Myocyte (in vitro differentiated cells): Measurements from ENCODE around the gene SLC34A1. TPM values are rescaled to one million over a fixed set of nuclear protein-coding genes. Genes with fewer than 3 reads are reported as not detected.

Experiments used
- DNase-seq: peaks from one replicate; pipeline ENCODE4 v3.0.0-alpha.2; 2012; ENCODE audit warnings: low read depth
- total RNA-seq: library from RNA; depleted of rRNA; stranded (reverse); fragments of >200 nt; gene quantifications from 2 replicates; pipeline ENCODE4 v1.2.3, GENCODE V29; 2014

Gene SLC34A1
- total RNA-seq, 1 donor from 2014 or later = not detected

GRCh38 chr5:177386542-177386941, 2.3 kb downstream of the SLC34A1 start:
- no peak for DNase-seq

GRCh38 chr5:177387405-177387804, 3.2 kb downstream of the SLC34A1 start:
- DNase-seq = no peak

- no peak for DNase-seq
Measured at GRCh38 chr5:177388521-177389052, 4.4 kb downstream of the SLC34A1 start.

GRCh38 chr5:177389241-177390169, 5.3 kb downstream of the SLC34A1 start:
- peak; percentile 48 for DNase-seq

GRCh38 chr5:177390363-177391300, 6.4 kb downstream of the SLC34A1 start:
- peak; percentile 86 for DNase-seq

GRCh38 chr5:177392765-177393164, 8.5 kb downstream of the SLC34A1 start:
- no peak for DNase-seq

- no peak for DNase-seq
Measured at GRCh38 chr5:177393206-177393765, 9.1 kb downstream of the SLC34A1 start.

GRCh38 chr5:177393990-177394389, 9.8 kb downstream of the SLC34A1 start:
- no peak for DNase-seq

GRCh38 chr5:177396078-177396477, 11.8 kb downstream of the SLC34A1 start:
- no peak for DNase-seq

GRCh38 chr5:177396807-177397206, 12.6 kb downstream of the SLC34A1 start:
- no peak for DNase-seq

GRCh38 chr5:177397875-177398390, 13.7 kb downstream of the SLC34A1 start:
- DNase-seq = no peak

- no peak for DNase-seq
Measured at GRCh38 chr5:177399997-177400868, 16.0 kb downstream of the SLC34A1 start, which contains the start of gene PFN3. PFN3 (minus strand) TSS chr5:177400661; CDS start chr5:177400576, 85 bp downstream.

- DNase-seq = peak; percentile 48
Measured at GRCh38 chr5:177402271-177403043, 18.2 kb downstream of the SLC34A1 start.

GRCh38 chr5:177403102-177403791, 19.0 kb downstream of the SLC34A1 start:
- DNase-seq = no peak

- DNase-seq = peak; percentile 82
Measured at GRCh38 chr5:177403792-177404640, 19.8 kb downstream of the SLC34A1 start.

- DNase-seq = no peak
Measured at GRCh38 chr5:177404641-177405179, 20.5 kb downstream of the SLC34A1 start.

GRCh38 chr5:177405312-177405711, 21.1 kb downstream of the SLC34A1 start:
- no peak for DNase-seq
